GF-D8 (cell line): ENCODE results near the gene CPNE5.

Source experiments
- DNase-seq: peaks from one replicate; lab custom pipeline; 2025; lab: John Stamatoyannopoulos, UW

The CPNE5 gene

GRCh38 chr6:36838896-36839748 is at the start of gene CPNE5:
TSS of gene CPNE5 (minus strand) at chr6:36839444. CDS start at chr6:36839377, 67 bp downstream.
- DNase-seq, result no peak

GRCh38 chr6:36888115-36888643 is 48.9 kb upstream of the CPNE5 start:
- no peak for DNase-seq

GRCh38 chr6:36886950-36887618 is 47.8 kb upstream of the CPNE5 start:
- DNase-seq, result no peak

DNA sequence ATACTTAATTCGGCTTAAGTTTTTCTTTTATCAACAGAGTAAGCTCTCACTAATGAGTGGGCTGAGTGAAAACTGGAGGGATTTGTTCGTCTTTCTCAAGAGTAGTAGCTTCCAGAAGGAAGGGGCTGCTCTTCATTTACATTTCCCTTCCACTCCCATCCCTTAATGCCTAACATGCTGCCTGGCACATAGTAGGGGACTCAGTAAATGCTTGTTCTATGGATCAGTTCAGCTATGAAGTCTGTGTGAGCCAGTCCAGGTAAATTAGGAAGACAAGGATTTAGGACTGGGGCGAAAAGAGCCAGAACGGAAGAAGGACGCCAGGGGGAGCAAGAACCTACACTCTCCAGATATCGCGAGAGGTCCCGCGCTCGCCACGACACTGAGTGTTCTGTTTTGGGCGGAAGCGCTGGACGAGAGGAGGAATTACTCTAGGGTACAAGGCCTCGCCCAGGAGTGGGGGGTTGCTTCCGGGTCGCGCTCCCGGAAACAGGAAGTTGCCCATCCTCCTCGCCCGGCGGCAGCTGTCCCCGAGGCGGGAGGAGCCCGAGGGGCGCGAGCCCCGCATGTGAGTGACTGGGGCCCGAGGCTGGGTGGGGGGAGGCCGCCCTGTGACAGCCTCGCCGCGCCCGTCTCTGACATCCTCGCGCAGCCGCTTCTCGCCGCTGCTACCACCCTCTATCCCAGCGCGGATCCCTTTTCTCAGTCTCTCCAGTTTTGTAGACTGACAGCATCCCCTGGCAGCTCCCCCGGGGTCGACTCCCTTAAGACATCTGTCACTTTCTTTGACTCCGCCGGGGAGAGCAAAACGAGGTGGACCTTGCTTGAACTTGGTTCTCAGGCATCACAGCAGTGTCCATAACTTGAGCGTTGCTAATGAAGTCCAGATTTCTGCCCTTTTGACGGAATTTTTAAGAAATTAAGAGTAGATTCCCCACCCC is 46.5 kb upstream of the CPNE5 start, which contains the start of gene C6orf89:
Gene C6orf89, plus strand, starts transcription at position 492 of the 941 bp plus-strand sequence. CDS start 13,493 bp downstream, outside the sequence.
- peak; percentile 92 for DNase-seq

DNA sequence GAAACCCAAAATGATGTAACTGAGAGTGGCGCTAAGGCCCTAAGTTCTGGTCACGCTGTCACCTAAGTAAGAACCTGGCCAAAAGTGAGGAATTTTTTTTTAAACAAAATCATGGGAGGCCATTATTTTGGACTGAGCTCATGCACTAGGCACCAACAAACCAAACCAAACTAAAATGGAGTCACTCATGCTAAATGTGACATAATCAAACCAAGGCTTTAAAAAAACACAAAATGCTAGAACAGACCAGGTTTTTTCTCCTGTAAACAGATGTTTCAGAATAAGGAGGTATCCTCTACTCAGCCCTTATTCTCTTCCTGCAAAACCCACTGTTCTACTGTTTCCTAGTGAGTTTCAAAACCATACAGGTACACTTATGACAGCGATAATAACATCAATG is 45.4 kb upstream of the CPNE5 start:
- DNase-seq, result no peak

DNA sequence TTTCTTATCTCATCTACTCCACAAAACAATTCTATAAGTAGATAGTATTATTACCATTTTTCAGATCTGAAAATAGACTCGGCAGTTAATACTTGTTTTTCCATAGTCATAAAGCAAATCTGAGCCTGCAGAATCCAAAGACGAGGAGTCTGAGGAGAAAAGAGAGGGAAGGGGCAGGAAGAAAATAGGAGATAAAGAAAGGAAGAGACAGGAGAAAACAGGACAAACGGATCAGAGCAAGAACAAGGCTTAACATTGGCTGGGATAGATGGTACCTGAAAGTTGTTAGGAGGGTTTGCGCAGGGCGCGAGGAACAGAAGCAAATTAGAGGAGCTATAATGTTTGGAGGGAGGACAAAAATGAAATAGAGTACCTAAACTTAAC is 36.0 kb upstream of the CPNE5 start:
- no peak for DNase-seq

- DNase-seq, result peak; percentile 70
These were observed 35.4 kb upstream of the CPNE5 start, which contains the start of gene PPIL1 for GRCh38 chr6:36874443-36875249. TSS of gene PPIL1 (minus strand) at chr6:36874803. CDS start at chr6:36874772, 31 bp downstream.

- DNase-seq, result no peak
These were observed 34.6 kb upstream of the CPNE5 start for GRCh38 chr6:36873612-36874442.

GRCh38 chr6:36873115-36873514 is 33.9 kb upstream of the CPNE5 start:
- DNase-seq, result no peak

DNA sequence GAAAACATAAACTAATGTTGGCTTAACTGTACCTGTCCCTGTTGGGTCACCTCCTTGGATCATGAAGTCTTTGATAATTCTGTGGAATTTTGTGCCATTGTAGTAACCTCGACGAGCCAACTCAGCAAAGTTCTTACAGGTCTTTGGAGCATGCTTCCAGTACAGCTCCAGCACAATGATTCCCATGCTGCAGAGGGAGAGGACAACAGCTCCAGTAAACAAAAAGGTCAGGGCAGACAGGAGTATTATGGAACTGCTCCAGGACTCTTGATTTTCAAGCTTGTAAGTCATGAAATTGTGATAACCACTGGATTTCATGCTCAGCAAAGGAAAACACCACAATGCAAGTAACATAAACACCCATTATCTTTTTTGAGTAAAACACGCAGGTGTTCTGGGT is 32.4 kb upstream of the CPNE5 start:
- no peak for DNase-seq

DNA sequence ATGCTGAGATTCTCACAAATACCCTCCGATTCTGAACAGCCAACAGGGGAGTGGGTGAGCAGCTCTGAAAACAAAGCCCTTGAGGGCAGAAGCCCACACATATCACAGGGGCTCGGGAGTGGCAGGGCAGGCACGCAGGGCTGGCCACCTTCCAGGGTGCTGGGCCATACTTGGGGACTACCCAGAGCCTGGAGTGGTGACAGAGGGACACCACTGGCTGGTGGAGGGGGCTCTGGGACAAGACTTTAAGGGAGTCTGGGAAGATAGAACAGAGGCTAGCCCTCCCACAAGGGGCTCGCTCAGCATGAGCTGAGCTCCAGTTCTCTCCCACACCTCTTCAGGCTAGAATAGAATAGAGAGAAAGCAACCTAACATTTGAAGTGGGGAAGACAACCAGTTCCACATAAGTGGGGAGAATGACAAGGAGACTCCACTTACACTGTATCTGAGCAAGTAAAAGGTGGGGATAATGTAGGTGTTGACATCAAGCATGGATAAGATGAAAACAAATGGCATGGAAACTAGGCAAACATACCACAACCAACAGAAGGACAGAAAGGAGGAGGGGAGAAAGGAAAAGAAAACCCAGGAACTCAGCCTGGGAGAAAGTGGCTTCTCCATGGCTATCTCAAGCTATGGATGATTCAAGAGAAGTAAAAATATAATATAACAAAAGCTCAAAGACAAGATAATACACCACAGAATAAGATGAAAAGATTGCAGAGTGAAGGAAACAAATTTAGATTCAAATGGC is 28.4 kb upstream of the CPNE5 start:
- DNase-seq, result no peak

DNA sequence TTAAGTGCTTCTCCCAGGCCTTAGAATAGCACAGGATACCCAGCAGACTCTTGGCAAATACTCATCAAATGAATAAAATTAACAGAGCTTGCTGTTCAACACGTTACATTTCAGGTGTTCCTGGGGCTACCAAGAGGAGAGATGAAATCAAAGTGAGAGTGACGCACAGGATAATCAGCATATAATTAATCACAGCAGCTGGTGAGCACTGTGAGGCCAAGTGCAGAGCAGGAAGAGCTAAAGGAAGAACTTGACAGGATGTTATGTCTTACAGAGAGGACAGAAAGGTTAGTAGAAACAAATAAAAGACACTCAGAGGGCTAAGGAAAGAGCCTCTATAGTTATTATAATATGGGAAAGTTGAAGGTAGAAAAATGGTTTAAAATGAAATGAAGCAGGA is 26.6 kb upstream of the CPNE5 start:
- DNase-seq, result no peak

- no peak for DNase-seq
These were observed 24.7 kb upstream of the CPNE5 start for GRCh38 chr6:36863670-36864540.

GRCh38 chr6:36862848-36863382 is 23.7 kb upstream of the CPNE5 start:
- no peak for DNase-seq

GRCh38 chr6:36862164-36862847 is 23.1 kb upstream of the CPNE5 start:
- no peak for DNase-seq

- no peak for DNase-seq
These were observed 20.9 kb upstream of the CPNE5 start for GRCh38 chr6:36860126-36860525.

DNA sequence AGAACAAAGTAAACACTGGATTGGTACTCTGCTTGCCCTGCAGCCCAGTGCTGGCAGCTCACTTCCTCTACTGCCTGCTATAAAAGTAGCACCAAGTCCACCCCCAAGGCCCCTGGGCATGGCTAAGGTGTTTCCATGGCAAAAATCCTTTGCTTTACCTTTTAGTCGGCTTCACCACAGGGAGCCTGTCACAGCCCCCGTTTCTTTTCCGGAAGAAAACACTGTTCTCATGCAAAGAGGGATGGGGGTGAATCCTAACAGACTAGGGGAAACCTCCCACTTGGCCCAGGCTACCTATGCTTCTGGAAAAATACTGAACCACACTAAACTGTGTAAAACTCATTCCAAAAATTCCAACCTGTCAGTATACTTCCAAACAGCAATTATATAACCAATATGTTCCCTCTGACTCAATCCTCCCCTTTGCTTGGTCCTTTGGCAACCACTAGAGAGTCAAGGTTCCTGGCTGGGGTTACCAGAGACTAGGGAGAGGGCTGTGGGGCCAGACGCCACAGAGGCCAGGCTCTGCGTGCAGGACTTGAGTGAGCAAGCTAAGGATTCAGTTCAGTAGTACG is 19.2 kb upstream of the CPNE5 start:
- no peak for DNase-seq
